Measurements from ENCODE around the gene NDUFB2.
"Not testable (repeated sequence)": the region's sequence is repeated elsewhere in the genome, so short reads cannot be mapped to it uniquely, and the experiment has no call there.

DNA sequence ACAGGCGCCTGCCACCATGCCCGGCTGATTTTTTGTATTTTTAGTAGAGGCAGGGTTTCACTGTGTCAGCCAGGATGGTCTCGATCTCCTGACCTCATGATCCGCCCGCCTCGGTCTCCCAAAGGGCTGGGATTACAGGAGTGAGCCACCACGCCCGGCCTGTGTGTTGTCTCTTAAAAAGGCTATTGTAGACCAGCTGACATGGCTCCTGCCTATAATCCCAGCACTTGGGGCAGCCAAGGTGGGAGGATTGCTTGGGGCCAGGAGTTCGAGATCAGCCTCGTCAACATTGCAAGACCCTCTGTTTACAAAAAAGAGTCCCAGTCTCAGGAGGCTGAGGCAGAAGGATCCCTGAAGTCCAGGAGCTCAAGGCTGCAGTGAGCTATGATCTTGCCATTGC, 2.7 kb upstream of the NDUFB2 start:
- TF ChIP-seq, protein P1, sequence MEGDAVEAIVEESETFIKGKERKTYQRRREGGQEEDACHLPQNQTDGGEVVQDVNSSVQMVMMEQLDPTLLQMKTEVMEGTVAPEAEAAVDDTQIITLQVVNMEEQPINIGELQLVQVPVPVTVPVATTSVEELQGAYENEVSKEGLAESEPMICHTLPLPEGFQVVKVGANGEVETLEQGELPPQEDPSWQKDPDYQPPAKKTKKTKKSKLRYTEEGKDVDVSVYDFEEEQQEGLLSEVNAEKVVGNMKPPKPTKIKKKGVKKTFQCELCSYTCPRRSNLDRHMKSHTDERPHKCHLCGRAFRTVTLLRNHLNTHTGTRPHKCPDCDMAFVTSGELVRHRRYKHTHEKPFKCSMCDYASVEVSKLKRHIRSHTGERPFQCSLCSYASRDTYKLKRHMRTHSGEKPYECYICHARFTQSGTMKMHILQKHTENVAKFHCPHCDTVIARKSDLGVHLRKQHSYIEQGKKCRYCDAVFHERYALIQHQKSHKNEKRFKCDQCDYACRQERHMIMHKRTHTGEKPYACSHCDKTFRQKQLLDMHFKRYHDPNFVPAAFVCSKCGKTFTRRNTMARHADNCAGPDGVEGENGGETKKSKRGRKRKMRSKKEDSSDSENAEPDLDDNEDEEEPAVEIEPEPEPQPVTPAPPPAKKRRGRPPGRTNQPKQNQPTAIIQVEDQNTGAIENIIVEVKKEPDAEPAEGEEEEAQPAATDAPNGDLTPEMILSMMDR (conservative IDR thresholded peaks at IDR 0.05), result not testable (repeated sequence)
- not testable (repeated sequence) for TF ChIP-seq EZH2 (IDR thresholded peaks at IDR 0.05; ENCODE audit: low read depth)

Data from PC-9 (cell line).